GM19324 (cell line): ENCODE measurements around the gene ZBTB4.

Experiments
- ATAC-seq: cut with Tn5 transposase; IDR thresholded peaks from one replicate; pipeline ENCODE4 v1.9.1; 2021; ENCODE audit warnings: mild to moderate bottlenecking, moderate library complexity; ENCODE audit not compliant: unreplicated experiment, low FRiP score

ZBTB4 gene

GRCh38 chr17:7426203-7426863, 53.1 kb downstream of the ZBTB4 start:
- no peak for ATAC-seq

- no peak for ATAC-seq
These were observed 53.7 kb downstream of the ZBTB4 start for GRCh38 chr17:7425756-7426155.

- ATAC-seq: no peak
These were observed 54.1 kb downstream of the ZBTB4 start, which contains the start of gene SPEM2 for GRCh38 chr17:7425316-7425715. TSS of gene SPEM2 (plus strand) at chr17:7425616. CDS start at chr17:7425689, 73 bp downstream.

GRCh38 chr17:7423679-7424078, 55.8 kb downstream of the ZBTB4 start:
- no peak for ATAC-seq

- ATAC-seq: no peak
These were observed 58.2 kb downstream of the ZBTB4 start for GRCh38 chr17:7421186-7421585.

- ATAC-seq: no peak
These were observed 59.4 kb downstream of the ZBTB4 start, which contains the start of gene SPEM1 for GRCh38 chr17:7419819-7420610. TSS of gene SPEM1 (plus strand) at chr17:7420324. CDS start at chr17:7420385, 61 bp downstream.

GRCh38 chr17:7418472-7419152, 60.8 kb downstream of the ZBTB4 start:
- no peak for ATAC-seq

GRCh38 chr17:7417056-7417655, 62.3 kb downstream of the ZBTB4 start:
- ATAC-seq: no peak

GRCh38 chr17:7416323-7416722, 63.1 kb downstream of the ZBTB4 start:
- no peak for ATAC-seq

GRCh38 chr17:7415784-7416183, 63.6 kb downstream of the ZBTB4 start:
- no peak for ATAC-seq

- no peak for ATAC-seq
These were observed 64.6 kb downstream of the ZBTB4 start for GRCh38 chr17:7414837-7415236.

GRCh38 chr17:7413346-7413985, 66.0 kb downstream of the ZBTB4 start:
- no peak for ATAC-seq

GRCh38 chr17:7411427-7411750, 68.0 kb downstream of the ZBTB4 start:
- no peak for ATAC-seq

GRCh38 chr17:7410634-7411426, 68.6 kb downstream of the ZBTB4 start:
- ATAC-seq: no peak

- ATAC-seq: no peak
These were observed 69.7 kb downstream of the ZBTB4 start for GRCh38 chr17:7409716-7410115.
